K562 (cell line): ENCODE data around the gene BCKDHB. TPM values are rescaled to one million over a fixed set of nuclear protein-coding genes. Genes with fewer than 3 reads are reported as not detected.

Experiments used
- ATAC-seq: fragments of 200-7000 bp; cut with Tn5 transposase; 3 replicates; pipeline ENCODE4 v1.9.1; 2020; ENCODE audit warnings: moderate library complexity
- BruUV-seq: library from RNA; stranded (reverse); fragments of 400-500 nt; replicated peaks from 2 replicates; lab custom pipeline; 2021; lab: Mats Ljungman, UMichigan
- CTCF ChIA-PET: fragments of 300-600 bp; formaldehyde crosslinking; extraction: SDS; loops from one replicate; lab custom pipeline; 2021; ENCODE audit warnings: low intra/inter-chr PET ratio; lab: Yijun Ruan, JAX
- POLR2A ChIA-PET: fragments of 300-600, 350-650 bp; sonication (Branson Sonifier 250); formaldehyde crosslinking; extraction: SDS; loops from one replicate; lab custom pipeline; 2021; ENCODE audit warnings: antibody characterized with exemption, inconsistent platforms; lab: Yijun Ruan, JAX
- DNase-seq, 4 experiments: peaks; one replicate each; pipeline versions ENCODE4 v3.0.0 to v3.0.0-alpha.2; 2011 to 2018; ENCODE audit warnings: low spot score in 3 of 4, mixed read lengths in 3 of 4; ENCODE audit errors: extremely low read depth in 1 of 4
- FAIRE-seq: peaks from 2 replicates; lab custom pipeline; 2011; peaks lifted over from hg19 to GRCh38; lab: Jason Lieb, UNC
- H2AFZ ChIP-seq: 2 replicates; pipeline ENCODE4 v1.6.0; 2011; ENCODE audit warnings: low read depth, low read length, control low read depth, inconsistent platforms
- H3K27ac ChIP-seq: fragments of 200-600 bp; 3 replicates; pipeline ENCODE4 v1.8.0; 2011; ENCODE audit warnings: low read depth, mild to moderate bottlenecking, control low read depth, inconsistent platforms, low read length, moderate library complexity, mixed read lengths; ENCODE audit errors: extremely low read depth
- H3K27me3 ChIP-seq, 2 experiments: fragments of 300-600 bp in 1 of 2; 2 replicates in 1 of 2; 3 replicates in 1 of 2; pipeline versions ENCODE4 v1.6.0 to v1.8.0; 2011; ENCODE audit warnings: inconsistent platforms in 2 of 2, low read length in 2 of 2, mild to moderate bottlenecking in 1 of 2, mixed read lengths in 1 of 2, moderate library complexity in 1 of 2; ENCODE audit not compliant: control insufficient read depth in 2 of 2, insufficient read depth in 2 of 2
- H3K36me3 ChIP-seq: fragments of 300-600 bp; 3 replicates; pipeline ENCODE4 v1.8.0; 2011; ENCODE audit warnings: mild to moderate bottlenecking, low read length, inconsistent platforms; ENCODE audit not compliant: control insufficient read depth, insufficient read depth
- H3K4me1 ChIP-seq, 2 experiments: fragments of 200-600 bp in 1 of 2; replicated peaks in 1 of 2; 2 replicates in 1 of 2; 3 replicates in 1 of 2; pipeline versions ENCODE4 v1.5.1 to v1.8.0; 2011; ENCODE audit warnings: inconsistent platforms in 2 of 2, low read length in 2 of 2, mild to moderate bottlenecking in 1 of 2, mixed read lengths in 1 of 2, moderate library complexity in 1 of 2; ENCODE audit not compliant: control insufficient read depth in 2 of 2, insufficient read depth in 2 of 2
- H3K4me2 ChIP-seq: 2 replicates; pipeline ENCODE4 v1.6.1; 2011; ENCODE audit warnings: low read length, control low read depth, inconsistent platforms, mixed read lengths; ENCODE audit not compliant: insufficient read depth
- H3K4me3 ChIP-seq: fragments of 200-600 bp; sonication (generic), shearing (Covaris generic); 2 replicates; pipeline ENCODE4 v1.5.1; 2016; ENCODE audit warnings: control low read depth, inconsistent platforms
- H3K79me2 ChIP-seq: fragments of 200-600 bp; 3 replicates; pipeline ENCODE4 v1.8.0; 2011; ENCODE audit warnings: low read length, inconsistent platforms; ENCODE audit not compliant: control insufficient read depth, insufficient read depth
- H3K9ac ChIP-seq, 2 experiments: 2 replicates each; pipeline versions ENCODE4 v1.6.0 to v1.6.1; 2011; ENCODE audit warnings: low read depth in 2 of 2, low read length in 2 of 2, control low read depth in 1 of 2, inconsistent platforms in 1 of 2, mild to moderate bottlenecking in 1 of 2, mixed read lengths in 1 of 2; ENCODE audit not compliant: insufficient read depth in 1 of 2
- H3K9me1 ChIP-seq: one replicate; pipeline ENCODE4 v1.6.0; 2011; ENCODE audit warnings: inconsistent platforms, mild to moderate bottlenecking, low read length, moderate library complexity; ENCODE audit not compliant: control insufficient read depth, insufficient read depth
- H3K9me3 ChIP-seq: replicated peaks from 2 replicates; pipeline ENCODE4 v1.5.1; 2011; ENCODE audit warnings: low read depth, low read length, inconsistent platforms; ENCODE audit not compliant: control insufficient read depth, insufficient read depth
- H4K20me1 ChIP-seq: replicated peaks from 2 replicates; pipeline ENCODE4 v1.6.1; 2011; ENCODE audit warnings: low read length, inconsistent platforms, mixed read lengths; ENCODE audit not compliant: control insufficient read depth, insufficient read depth
- CBX2 ChIP-seq: fragments of 200-600 bp; sonication (generic); IDR thresholded peaks from one replicate; pipeline ENCODE4 v1.6.1; 2012; ENCODE audit warnings: mild to moderate bottlenecking, low read length, inconsistent platforms; ENCODE audit not compliant: insufficient read depth, poor library complexity, severe bottlenecking
- HDAC1 ChIP-seq, 2 experiments: fragments of 450-650 bp; IDR thresholded peaks; 2 replicates each; pipeline ENCODE4 v1.6.1; 2016 to 2017; ENCODE audit warnings: inconsistent platforms in 1 of 2, mild to moderate bottlenecking in 1 of 2, moderate library complexity in 1 of 2
- NBN ChIP-seq: fragments of 450-650 bp; IDR thresholded peaks from 2 replicates; pipeline ENCODE4 v1.6.1; 2016; ENCODE audit warnings: low read depth, mild to moderate bottlenecking
- PHB2 ChIP-seq: fragments of 450-650 bp; IDR thresholded peaks from 2 replicates; pipeline ENCODE4 v1.6.1; 2017; ENCODE audit warnings: low read depth
- RBM39 ChIP-seq: fragments of 200-400 bp; formaldehyde crosslinking; optimal IDR thresholded peaks from 2 replicates; pipeline ENCODE3; 2018; ENCODE audit warnings: low read depth, low read length
- SNRNP70 ChIP-seq: fragments of 200-400 bp; formaldehyde crosslinking; optimal IDR thresholded peaks from 2 replicates; pipeline ENCODE3; 2017; ENCODE audit warnings: low read depth, low read length
- TEAD4 ChIP-seq, 2 experiments: sonication (generic) in 1 of 2; formaldehyde crosslinking in 1 of 2; IDR thresholded peaks; 2 replicates each; pipeline versions ENCODE4 v1.6.1 to v1.8.0; 2012 to 2022; ENCODE audit warnings: borderline replicate concordance in 1 of 2, inconsistent platforms in 1 of 2, low read length in 1 of 2, mild to moderate bottlenecking in 1 of 2, missing genetic modification reagents in 1 of 2
- ZNF134 ChIP-seq: fragments of 250-450 bp; sonication (Bioruptor Pico); conservative IDR thresholded peaks from 2 replicates; pipeline ENCODE4 v1.4.0; 2020
- ZNF77 ChIP-seq: fragments of 250-450 bp; sonication (Bioruptor Pico); IDR thresholded peaks from 2 replicates; pipeline ENCODE4 v1.5.0; 2020
- WGBS: fragments of 100-300 bp; shearing (Covaris generic); methylation state at CpG from one replicate; pipeline ENCODE4 v1.1.6; 2016; ENCODE audit warnings: low coverage, mixed read lengths; ENCODE audit not compliant: insufficient coverage; ENCODE audit errors: missing lambda C conversion rate; 5-methylcytosine and 5-hydroxymethylcytosine counted together
- in situ Hi-C: fragments of 300-500 bp; cut with MboI; formaldehyde crosslinking; loops from 4 replicates; pipeline ENCODE4 v1.15.0; 2018; ENCODE audit warnings: inconsistent platforms, mixed read lengths
- intact Hi-C: fragments of 100-400 bp; cut with micrococcal nuclease; formaldehyde crosslinking; loops from 2 replicates; pipeline ENCODE4 v1.14.2; 2022
- polyA plus RNA-seq, 8 experiments: library from polyadenylated mRNA; depleted of rRNA in 4 of 8; stranded (reverse) in 5 of 8; unstranded in 3 of 8; fragments of >200 nt; fragmentation: Nextera tagmentation in 2 of 8; fragmentation: Illumina TruSeq in 1 of 8; extraction: Ambion mirVana in 2 of 8; extraction: Trizol in 1 of 8; gene quantifications; 2 replicates each; pipeline versions ENCODE4 v1.2.1 to v1.2.3, GENCODE V29; 2011 to 2014; ENCODE audit warnings: inconsistent platforms in 1 of 8, missing spikeins in 1 of 8
- total RNA-seq, 7 experiments: library from RNA; depleted of rRNA in 6 of 7; stranded (reverse); fragments of >200 nt in 6 of 7; fragmentation: Illumina TruSeq in 2 of 7; extraction: Trizol in 2 of 7; gene quantifications; 2 replicates each; pipeline versions ENCODE4 v1.2.1 to v1.2.3, GENCODE V29; 2011 to 2021; ENCODE audit warnings: low replicate concordance in 1 of 7
- TF ChIP-seq, protein P1 (sequence below): IDR thresholded peaks from 2 replicates; pipeline ENCODE4 v1.6.1; 2012; ENCODE audit warnings: low read depth, low read length, improper control_type of control experiment, borderline replicate concordance
- TF ChIP-seq, protein P2 (sequence below): fragments of 450-650 bp; IDR thresholded peaks from 2 replicates; pipeline ENCODE4 v1.6.1; 2018; ENCODE audit warnings: mild to moderate bottlenecking, low read depth; ENCODE audit not compliant: partially characterized antibody
- TF ChIP-seq, protein P3 (sequence below): sonication (generic); formaldehyde crosslinking; IDR thresholded peaks from 2 replicates; pipeline ENCODE4 v1.8.0; 2022; ENCODE audit warnings: missing genetic modification reagents, mild to moderate bottlenecking, borderline replicate concordance

The BCKDHB gene
- total and polyA plus RNA-seq, 9 of the 15 experiments (the other 6 are each of a cell fraction or from before 2014, with no cell fraction given): 4.1 to 23.7 (median 7.5) TPM

DNA sequence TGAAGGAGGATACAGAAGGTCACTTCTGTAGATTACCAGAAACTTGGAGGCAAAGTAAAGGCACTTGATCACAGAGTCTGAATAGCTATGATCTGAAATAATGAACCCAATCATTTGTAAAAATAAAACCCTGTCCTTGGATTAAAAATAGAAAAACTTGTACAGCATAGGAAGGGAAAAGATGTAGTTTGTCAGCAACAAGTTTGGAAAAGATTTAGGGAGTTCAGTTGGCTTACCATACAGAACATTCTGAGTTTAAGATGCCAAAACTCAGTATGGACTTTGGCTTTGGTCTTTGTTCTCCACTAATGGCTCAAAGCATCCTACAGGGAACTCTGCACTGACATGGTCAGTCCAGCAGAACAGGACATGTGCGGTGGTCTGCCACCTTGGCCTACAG lies 240.6 kb downstream of the BCKDHB start:
- no peak overlapping the region for H3K4me3 ChIP-seq
- in situ Hi-C loops (no loop called here), intact Hi-C loops (no loop called here)
- no peak overlapping the region for H3K27ac ChIP-seq
- POLR2A ChIA-PET: no interaction called here
- no peaks in the 10 kb centered on the region for H3K79me2 ChIP-seq
- no TSS peak for BruUV-seq
- no peak for ATAC-seq
- no peaks in the 10 kb centered on the region for H3K4me1 ChIP-seq
- CTCF ChIA-PET: no interaction called here
- no peaks in the 10 kb centered on the region for H4K20me1 ChIP-seq
- TF ChIP-seq HDAC1 (IDR thresholded peaks at IDR 0.05): no peak
- TF ChIP-seq RBM39: no peak
- TF ChIP-seq, protein P1, sequence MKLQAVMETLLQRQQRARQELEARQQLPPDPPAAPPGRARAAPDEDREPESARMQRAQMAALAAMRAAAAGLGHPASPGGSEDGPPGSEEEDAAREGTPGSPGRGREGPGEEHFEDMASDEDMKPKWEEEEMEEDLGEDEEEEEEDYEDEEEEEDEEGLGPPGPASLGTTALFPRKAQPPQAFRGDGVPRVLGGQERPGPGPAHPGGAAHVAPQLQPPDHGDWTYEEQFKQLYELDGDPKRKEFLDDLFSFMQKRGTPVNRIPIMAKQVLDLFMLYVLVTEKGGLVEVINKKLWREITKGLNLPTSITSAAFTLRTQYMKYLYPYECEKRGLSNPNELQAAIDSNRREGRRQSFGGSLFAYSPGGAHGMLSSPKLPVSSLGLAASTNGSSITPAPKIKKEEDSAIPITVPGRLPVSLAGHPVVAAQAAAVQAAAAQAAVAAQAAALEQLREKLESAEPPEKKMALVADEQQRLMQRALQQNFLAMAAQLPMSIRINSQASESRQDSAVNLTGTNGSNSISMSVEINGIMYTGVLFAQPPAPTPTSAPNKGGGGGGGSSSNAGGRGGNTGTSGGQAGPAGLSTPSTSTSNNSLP: no peak
- no peak for TF ChIP-seq CBX2
- no peak for TF ChIP-seq PHB2
- no peak for TF ChIP-seq ZNF77 (CRISPR knock-in tag)
- TF ChIP-seq, protein P2, sequence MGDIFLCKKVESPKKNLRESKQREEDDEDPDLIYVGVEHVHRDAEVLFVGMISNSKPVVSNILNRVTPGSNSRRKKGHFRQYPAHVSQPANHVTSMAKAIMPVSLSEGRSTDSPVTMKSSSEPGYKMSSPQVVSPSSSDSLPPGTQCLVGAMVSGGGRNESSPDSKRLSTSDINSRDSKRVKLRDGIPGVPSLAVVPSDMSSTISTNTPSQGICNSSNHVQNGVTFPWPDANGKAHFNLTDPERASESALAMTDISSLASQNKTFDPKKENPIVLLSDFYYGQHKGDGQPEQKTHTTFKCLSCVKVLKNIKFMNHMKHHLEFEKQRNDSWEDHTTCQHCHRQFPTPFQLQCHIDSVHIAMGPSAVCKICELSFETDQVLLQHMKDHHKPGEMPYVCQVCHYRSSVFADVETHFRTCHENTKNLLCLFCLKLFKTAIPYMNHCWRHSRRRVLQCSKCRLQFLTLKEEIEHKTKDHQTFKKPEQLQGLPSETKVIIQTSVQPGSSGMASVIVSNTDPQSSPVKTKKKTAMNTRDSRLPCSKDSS: no peak
- TF ChIP-seq TEAD4 (IDR thresholded peaks at IDR 0.05; ENCODE audit: low read length): no peak
- TF ChIP-seq TEAD4 (CRISPR knock-in tag; IDR thresholded peaks at IDR 0.05; ENCODE audit: borderline replicate concordance): no peak
- no peak for TF ChIP-seq SNRNP70
- TF ChIP-seq, protein P3, sequence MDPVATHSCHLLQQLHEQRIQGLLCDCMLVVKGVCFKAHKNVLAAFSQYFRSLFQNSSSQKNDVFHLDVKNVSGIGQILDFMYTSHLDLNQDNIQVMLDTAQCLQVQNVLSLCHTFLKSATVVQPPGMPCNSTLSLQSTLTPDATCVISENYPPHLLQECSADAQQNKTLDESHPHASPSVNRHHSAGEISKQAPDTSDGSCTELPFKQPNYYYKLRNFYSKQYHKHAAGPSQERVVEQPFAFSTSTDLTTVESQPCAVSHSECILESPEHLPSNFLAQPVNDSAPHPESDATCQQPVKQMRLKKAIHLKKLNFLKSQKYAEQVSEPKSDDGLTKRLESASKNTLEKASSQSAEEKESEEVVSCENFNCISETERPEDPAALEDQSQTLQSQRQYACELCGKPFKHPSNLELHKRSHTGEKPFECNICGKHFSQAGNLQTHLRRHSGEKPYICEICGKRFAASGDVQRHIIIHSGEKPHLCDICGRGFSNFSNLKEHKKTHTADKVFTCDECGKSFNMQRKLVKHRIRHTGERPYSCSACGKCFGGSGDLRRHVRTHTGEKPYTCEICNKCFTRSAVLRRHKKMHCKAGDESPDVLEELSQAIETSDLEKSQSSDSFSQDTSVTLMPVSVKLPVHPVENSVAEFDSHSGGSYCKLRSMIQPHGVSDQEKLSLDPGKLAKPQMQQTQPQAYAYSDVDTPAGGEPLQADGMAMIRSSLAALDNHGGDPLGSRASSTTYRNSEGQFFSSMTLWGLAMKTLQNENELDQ (CRISPR knock-in tag): no peak
- no peak for TF ChIP-seq NBN
- no peak for TF ChIP-seq ZNF134 (CRISPR knock-in tag)
- 0% methylated on average over 1 of the region's 1 CpG for WGBS
- H3K9me3 ChIP-seq: no peaks in the 10 kb centered on the region
- FAIRE-seq: no peak
- H3K36me3 ChIP-seq: no peaks in the 10 kb centered on the region
- H2AFZ ChIP-seq: no peak overlapping the region
- H3K9ac ChIP-seq: no peak overlapping the region
- no peaks in the 10 kb centered on the region for H3K9me1 ChIP-seq
- no peaks in the 10 kb centered on the region for H3K27me3 ChIP-seq
- DNase-seq: no peak
- H3K4me2 ChIP-seq: no peak overlapping the region
